DMS53 treated with DMSO at 0.1 percent for 48 hours (cell line): Measurements from ENCODE around the gene CLTRN.
"Not testable (repeated sequence)": the region's sequence is repeated elsewhere in the genome, so short reads cannot be mapped to it uniquely, and the experiment has no call there.

Source experiments
- DNase-seq: peaks from one replicate; lab custom pipeline; 2025; ENCODE audit not compliant: unreplicated experiment; lab: John Stamatoyannopoulos, UW

Gene CLTRN

DNA sequence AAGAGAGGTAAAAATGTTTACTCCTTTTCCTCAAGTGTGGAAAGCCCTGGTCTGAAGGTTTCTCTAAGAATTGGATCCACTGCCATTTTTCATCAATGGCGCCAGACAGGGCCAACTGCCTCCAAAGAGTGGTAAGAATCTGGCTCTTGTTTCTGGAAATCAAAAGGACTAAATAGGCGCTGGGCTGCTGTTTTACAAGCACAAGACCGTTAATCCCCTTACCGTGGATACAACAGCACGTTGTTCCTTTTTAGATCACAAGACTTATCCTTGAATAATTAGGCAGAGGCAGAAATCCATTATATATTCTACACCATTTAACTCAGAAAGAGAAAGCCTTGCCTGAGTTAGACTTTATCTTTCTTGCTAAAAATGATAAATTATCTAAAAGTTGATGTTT is 10.6 kb downstream of the CLTRN start:
- no peak for DNase-seq

GRCh38 chrX:15647510-15647909 is 17.1 kb downstream of the CLTRN start:
- DNase-seq = not testable (repeated sequence)

DNA sequence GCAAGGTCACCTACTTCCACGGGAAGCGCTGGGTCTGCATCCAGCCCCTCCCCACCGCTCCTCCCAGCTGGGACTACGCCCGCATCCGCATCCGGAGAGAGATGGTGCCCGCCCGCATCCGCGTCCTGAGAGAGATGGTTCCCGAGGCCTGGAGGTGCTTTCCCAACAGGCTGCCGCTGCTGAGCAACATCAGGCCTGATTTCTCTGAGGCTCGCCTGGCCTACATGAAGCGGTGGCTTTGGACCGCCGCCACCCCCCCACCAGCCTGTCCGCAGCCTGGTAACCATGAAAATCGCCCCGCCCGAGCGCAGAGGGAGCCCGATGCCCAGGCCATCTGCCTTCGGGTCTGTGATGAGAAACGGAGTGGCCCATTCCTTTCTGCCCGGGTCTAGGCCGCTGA is 18.1 kb downstream of the CLTRN start:
- no peak for DNase-seq

DNA sequence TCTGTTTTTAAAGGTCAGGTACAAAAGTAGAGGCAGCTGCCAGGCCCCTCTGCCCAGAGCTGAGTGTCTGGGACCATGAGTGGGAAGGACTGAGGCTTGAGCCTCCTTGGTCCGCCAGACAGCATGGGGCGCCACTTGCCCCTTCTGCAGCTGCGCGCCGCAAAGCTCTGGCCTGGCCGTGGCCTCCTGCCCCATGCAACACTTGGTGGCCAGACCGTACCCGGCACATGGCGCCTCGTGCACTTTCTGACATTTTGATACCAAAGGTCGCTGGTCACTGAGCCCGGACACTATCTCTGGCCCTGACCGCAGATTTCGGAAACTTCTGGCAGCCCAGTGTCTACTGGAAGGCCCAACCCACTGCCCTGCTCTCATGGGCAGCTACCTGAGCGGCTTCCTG is 18.6 kb downstream of the CLTRN start:
- no peak for DNase-seq

- no peak for DNase-seq
These were observed 19.3 kb downstream of the CLTRN start for GRCh38 chrX:15645266-15645665.

- no peak for DNase-seq
These were observed 20.1 kb downstream of the CLTRN start for GRCh38 chrX:15644560-15644872.

GRCh38 chrX:15643786-15644559 is 20.6 kb downstream of the CLTRN start:
- no peak for DNase-seq

DNA sequence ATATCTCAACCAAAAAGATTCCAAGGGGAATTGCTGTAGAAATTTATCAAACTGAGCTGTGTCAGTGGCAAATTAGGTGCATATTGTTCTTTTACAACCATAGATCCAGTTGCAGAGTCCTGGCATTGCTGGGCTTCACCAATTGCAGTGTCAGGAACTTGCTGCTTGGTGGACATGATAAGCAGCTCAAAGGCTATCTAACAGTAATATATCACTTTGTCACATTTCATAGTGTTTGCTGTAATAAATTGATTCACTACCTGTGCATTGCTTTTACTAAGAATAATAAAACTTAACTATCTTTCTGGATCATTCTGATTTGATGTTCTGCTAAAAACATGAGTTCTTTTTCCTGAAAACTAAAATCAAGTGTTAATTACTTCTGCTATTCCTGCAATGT is 33.0 kb downstream of the CLTRN start:
- no peak for DNase-seq

DNA sequence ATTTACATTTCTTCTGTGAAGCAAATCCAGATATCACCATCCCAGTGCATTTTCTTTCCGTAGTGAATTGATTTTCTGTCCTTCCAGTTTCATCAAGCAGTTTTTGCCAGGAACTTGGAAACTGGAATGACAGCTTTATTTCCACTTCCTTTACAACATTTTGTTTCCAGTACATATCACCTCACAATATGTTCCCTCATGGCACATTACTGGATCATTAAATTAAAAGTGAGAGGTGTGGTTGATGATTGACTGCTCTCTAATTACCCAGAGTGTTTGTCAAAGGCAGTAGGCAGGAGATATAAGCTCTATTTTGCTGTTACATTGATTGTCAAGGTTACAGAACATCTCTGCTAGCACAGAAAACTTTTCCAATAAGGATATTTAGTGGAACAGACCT is 41.6 kb downstream of the CLTRN start:
- no peak for DNase-seq

GRCh38 chrX:15619053-15619755 is 45.4 kb downstream of the CLTRN start:
- DNase-seq = no peak

- DNase-seq = no peak
These were observed 47.5 kb downstream of the CLTRN start for GRCh38 chrX:15617111-15617510.

- DNase-seq = no peak
These were observed 48.1 kb downstream of the CLTRN start for GRCh38 chrX:15616531-15616930.

- DNase-seq = no peak
These were observed 57.5 kb downstream of the CLTRN start for GRCh38 chrX:15607067-15607466.

- no peak for DNase-seq
These were observed 58.5 kb downstream of the CLTRN start for GRCh38 chrX:15606136-15606535.

- DNase-seq = no peak
These were observed 59.4 kb downstream of the CLTRN start for GRCh38 chrX:15605226-15605625.

GRCh38 chrX:15602761-15603160 is 61.8 kb downstream of the CLTRN start:
- DNase-seq = no peak

DNA sequence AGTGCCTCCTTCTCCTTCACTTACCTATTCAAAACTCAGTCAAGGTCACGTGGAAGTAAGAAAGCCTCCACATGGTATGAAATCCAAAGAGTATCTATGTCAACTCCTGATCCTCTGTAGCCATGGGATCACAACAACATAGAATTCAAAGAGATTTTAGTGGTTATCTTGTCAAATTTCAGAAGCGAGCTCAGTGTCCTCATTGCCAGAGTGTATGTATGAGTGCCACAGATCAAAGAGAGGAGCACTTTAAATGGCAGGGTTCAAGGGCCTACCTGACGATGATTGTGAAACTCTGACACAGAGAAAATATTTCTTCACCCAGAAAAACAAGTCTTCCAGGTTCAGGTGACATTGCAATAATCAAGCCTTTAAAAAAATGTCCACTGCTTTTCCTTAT is 62.7 kb downstream of the CLTRN start:
- DNase-seq = no peak

DNA sequence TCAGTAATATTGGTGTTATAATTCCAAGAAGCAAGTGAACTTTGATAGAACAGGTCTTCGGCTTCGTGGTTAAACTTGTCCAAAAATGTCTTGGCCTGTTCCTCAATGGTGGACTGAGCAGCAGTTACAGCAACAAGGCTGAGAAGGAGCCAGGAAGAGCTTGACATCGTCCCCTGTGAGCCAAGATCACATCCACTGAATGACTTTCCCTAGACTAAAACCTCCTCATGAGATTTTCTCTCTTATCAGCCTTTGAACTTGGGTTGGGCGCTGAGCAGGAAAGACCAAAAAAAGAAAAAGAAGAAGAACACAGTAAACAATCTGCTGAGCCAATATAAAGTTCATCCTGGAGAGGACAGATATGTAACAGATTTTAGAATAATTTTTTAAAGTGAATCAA is 63.9 kb downstream of the CLTRN start, which contains the start of gene ACE2:
Gene ACE2, minus strand, starts transcription at position 216 of the 400 bp plus-strand sequence. Its CDS starts 49 bp downstream, at position 167.
- no peak for DNase-seq

- no peak for DNase-seq
These were observed 64.6 kb downstream of the CLTRN start for GRCh38 chrX:15600049-15600448.

DNA sequence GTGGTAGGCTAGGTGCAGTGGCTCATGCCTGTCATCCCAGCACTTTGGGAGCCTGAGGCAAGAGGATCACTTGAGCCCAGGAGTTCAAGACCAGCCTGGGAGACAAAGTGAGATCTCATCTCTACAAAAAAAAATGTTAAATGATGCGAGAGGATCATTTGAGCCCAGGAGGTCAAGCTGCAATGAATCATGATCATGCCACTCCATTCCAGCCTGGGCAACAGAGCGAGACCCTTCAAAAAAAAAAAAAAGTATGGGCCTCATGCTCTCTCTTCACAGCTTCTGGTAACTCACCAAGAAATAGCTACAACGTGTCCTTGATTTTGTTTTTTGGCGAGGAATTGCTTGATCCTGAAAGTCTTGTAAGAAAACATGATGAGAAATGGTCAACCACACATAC is 65.1 kb downstream of the CLTRN start:
- DNase-seq = no peak

DNA sequence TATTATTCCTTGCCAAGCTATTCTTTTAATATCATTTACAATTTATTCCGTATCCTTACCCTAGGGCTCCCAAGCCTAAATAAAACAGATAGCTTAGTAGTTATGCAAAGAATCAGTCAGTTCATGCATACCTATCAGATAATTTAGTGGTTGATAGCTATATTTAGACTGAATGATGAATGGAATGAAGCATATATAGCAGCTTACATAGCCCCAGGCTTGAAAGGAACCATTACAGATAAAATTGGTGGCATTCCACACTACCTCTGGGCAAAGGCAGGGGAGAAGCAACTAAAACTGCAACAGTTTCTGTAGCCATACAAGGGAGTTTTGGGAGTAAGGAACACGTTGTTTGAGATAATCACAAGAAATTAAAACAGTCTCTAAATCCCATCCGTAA is 66.6 kb downstream of the CLTRN start:
- no peak for DNase-seq

- no peak for DNase-seq
These were observed 70.2 kb downstream of the CLTRN start for GRCh38 chrX:15594371-15594770.
